Activated CD4-positive, alpha-beta T cell treated with anti-CD3 and anti-CD28 coated beads for 36 hours (primary cell): ENCODE results near the gene PSTPIP2. TPM values are rescaled to one million over a fixed set of nuclear protein-coding genes. Genes with fewer than 3 reads are reported as not detected.
"Not testable (repeated sequence)": the region's sequence is repeated elsewhere in the genome, so short reads cannot be mapped to it uniquely, and the experiment has no call there.

ENCODE experiments used
- ATAC-seq: fragments of 200-7000 bp; cut with Tn5 transposase; one replicate; pipeline ENCODE4 v1.10.0; 2021; ENCODE audit warnings: mild to moderate bottlenecking, moderate library complexity
- CTCF ChIA-PET: fragments of 350-600 bp; sonication (Branson Sonifier 250); formaldehyde crosslinking; loops from one replicate; lab custom pipeline; 2021; ENCODE audit warnings: antibody characterized with exemption; lab: Charles Lee
- POLR2A ChIA-PET: fragments of 350-600 bp; sonication (Branson Sonifier 250); formaldehyde crosslinking; loops from one replicate; lab custom pipeline; 2021; ENCODE audit warnings: antibody characterized with exemption, inconsistent platforms; lab: Charles Lee
- DNase-seq: peaks from one replicate; pipeline ENCODE4 v3.0.0-alpha.2; 2020
- H3K27ac Mint-ChIP-seq: one replicate; pipeline ENCODE4 v1.8.0; 2021; ENCODE audit warnings: mixed read lengths
- H3K27me3 Mint-ChIP-seq: one replicate; pipeline ENCODE4 v1.8.0; 2021; ENCODE audit warnings: mixed read lengths
- H3K36me3 Mint-ChIP-seq: one replicate; pipeline ENCODE4 v1.8.0; 2021; ENCODE audit warnings: low read depth, mixed read lengths
- H3K4me1 Mint-ChIP-seq: one replicate; pipeline ENCODE4 v1.8.0; 2021; ENCODE audit warnings: mixed read lengths
- H3K4me3 Mint-ChIP-seq: one replicate; pipeline ENCODE4 v1.8.0; 2021; ENCODE audit warnings: mild to moderate bottlenecking, moderate library complexity, mixed read lengths
- H3K9me3 Mint-ChIP-seq: one replicate; pipeline ENCODE4 v1.8.0; 2021; ENCODE audit warnings: low read depth, mixed read lengths
- intact Hi-C, 2 experiments: fragments of 100-400 bp; cut with DNase I in 1 of 2; cut with micrococcal nuclease in 1 of 2; formaldehyde crosslinking; loops; one replicate each; pipeline versions ENCODE4 v1.14.2 to v1.15.1; 2022 to 2024; cut with DNase I, micrococcal nuclease
- total RNA-seq, 2 experiments: library from RNA; stranded (reverse); gene quantifications; one replicate each; pipeline ENCODE4 v1.2.3, GENCODE V29; 2021

Gene PSTPIP2
- total RNA-seq, 2 experiments from 2014 or later = 11.5 to 15.3 TPM

- H3K4me1 Mint-ChIP-seq = peaks cover 40% of the 10 kb centered on the region
- intact Hi-C loops = loop anchor here in 1 of 2 experiments (5.0 kb wide), 1 partner anchor 43 kb away; no protein-coding TSS in a partner anchor
- H3K9me3 Mint-ChIP-seq = no peaks in the 10 kb centered on the region
- peak overlapping the region; percentile 41 for H3K27ac Mint-ChIP-seq
- no peaks in the 10 kb centered on the region for H3K27me3 Mint-ChIP-seq
- DNase-seq = peak; percentile 12
- ChIA-PET CTCF (interaction anchor here (0.6 to 2.3 kb wide), 7 partner anchors 18 to 434 kb away, joined by 3 to 6 read pairs (median 3); no protein-coding TSS in a partner anchor), POLR2A (no interaction called here)
- H3K4me3 Mint-ChIP-seq = peak overlapping the region; percentile 8
- H3K36me3 Mint-ChIP-seq = no peaks in the 10 kb centered on the region
- peak; percentile 74 for ATAC-seq
These were observed 16.9 kb downstream of the PSTPIP2 start for GRCh38 chr18:46054956-46055837.

GRCh38 chr18:46053368-46054095 lies 18.5 kb downstream of the PSTPIP2 start:
- peak; percentile 55 for ATAC-seq
- ChIA-PET CTCF (interaction anchor here (0.7 to 2.3 kb wide), 4 partner anchors 10 to 20 kb away, joined by 3 to 6 read pairs (median 4); no protein-coding TSS in a partner anchor), POLR2A (interaction anchor here (0.5 kb wide), 1 partner anchor 22 kb away, joined by 3 read pairs; no protein-coding TSS in a partner anchor)
- Mint-ChIP-seq H3K4me1 (peaks cover 40% of the 10 kb centered on the region), H3K36me3 (no peaks in the 10 kb centered on the region), H3K4me3 (no peak overlapping the region), H3K9me3 (no peaks in the 10 kb centered on the region), H3K27me3 (no peaks in the 10 kb centered on the region), H3K27ac (no peak overlapping the region)
- intact Hi-C loops = no loop called here
- no peak for DNase-seq

- Mint-ChIP-seq H3K9me3 (no peaks in the 10 kb centered on the region), H3K4me1 (peaks cover 40% of the 10 kb centered on the region), H3K4me3 (no peak overlapping the region), H3K36me3 (no peaks in the 10 kb centered on the region), H3K27ac (no peak overlapping the region), H3K27me3 (no peaks in the 10 kb centered on the region)
- DNase-seq (no peak), ATAC-seq (no peak)
- POLR2A ChIA-PET = no interaction called here
- intact Hi-C loops = no loop called here
- CTCF ChIA-PET = interaction anchor here (1.0 to 1.5 kb wide), 3 partner anchors 22 to 388 kb away, joined by 3 to 4 read pairs (median 3); no protein-coding TSS in a partner anchor
These were observed 20.2 kb downstream of the PSTPIP2 start for GRCh38 chr18:46051731-46052461.

- POLR2A ChIA-PET = no interaction called here
- Mint-ChIP-seq H3K27ac (no peak overlapping the region), H3K4me1 (peaks cover 28% of the 10 kb centered on the region), H3K27me3 (no peaks in the 10 kb centered on the region), H3K9me3 (no peaks in the 10 kb centered on the region), H3K4me3 (no peak overlapping the region), H3K36me3 (no peaks in the 10 kb centered on the region)
- intact Hi-C loops = no loop called here
- ATAC-seq (no peak), DNase-seq (no peak)
- CTCF ChIA-PET = no interaction called here
These were observed 21.8 kb downstream of the PSTPIP2 start for GRCh38 chr18:46050268-46050667.

- Mint-ChIP-seq H3K9me3 (no peaks in the 10 kb centered on the region), H3K27ac (no peak overlapping the region), H3K27me3 (no peaks in the 10 kb centered on the region), H3K36me3 (no peaks in the 10 kb centered on the region), H3K4me3 (no peak overlapping the region), H3K4me1 (peaks cover 17% of the 10 kb centered on the region)
- CTCF ChIA-PET = interaction anchor here (1.0 kb wide), 1 partner anchor 77 kb away, joined by 4 read pairs; no protein-coding TSS in a partner anchor
- POLR2A ChIA-PET = no interaction called here
- ATAC-seq = no peak
- no peak for DNase-seq
- intact Hi-C loops = no loop called here
These were observed 23.4 kb downstream of the PSTPIP2 start for GRCh38 chr18:46048641-46049040.

- peaks cover 21% of the 10 kb centered on the region for H3K4me1 Mint-ChIP-seq
- H3K27me3 Mint-ChIP-seq, DNase-seq, H3K4me3 Mint-ChIP-seq, H3K9me3 Mint-ChIP-seq, H3K27ac Mint-ChIP-seq, CTCF ChIA-PET, ATAC-seq, H3K36me3 Mint-ChIP-seq, POLR2A ChIA-PET, intact Hi-C loops: not testable (repeated sequence)
These were observed 24.7 kb downstream of the PSTPIP2 start for GRCh38 chr18:46047369-46047768.

GRCh38 chr18:46046688-46047087 lies 25.4 kb downstream of the PSTPIP2 start:
- Mint-ChIP-seq H3K4me1 (peaks cover 21% of the 10 kb centered on the region), H3K27me3 (no peaks in the 10 kb centered on the region), H3K36me3 (no peaks in the 10 kb centered on the region), H3K27ac (no peak overlapping the region), H3K9me3 (no peaks in the 10 kb centered on the region), H3K4me3 (no peak overlapping the region)
- intact Hi-C loops = no loop called here
- ATAC-seq (no peak), DNase-seq (no peak)
- ChIA-PET CTCF (no interaction called here), POLR2A (no interaction called here)

- H3K36me3 Mint-ChIP-seq = no peaks in the 10 kb centered on the region
- POLR2A ChIA-PET = no interaction called here
- H3K9me3 Mint-ChIP-seq = no peaks in the 10 kb centered on the region
- DNase-seq = no peak
- no peaks in the 10 kb centered on the region for H3K27me3 Mint-ChIP-seq
- peaks cover 22% of the 10 kb centered on the region for H3K4me1 Mint-ChIP-seq
- no peak overlapping the region for H3K4me3 Mint-ChIP-seq
- intact Hi-C loops = no loop called here
- ATAC-seq = no peak
- H3K27ac Mint-ChIP-seq = no peak overlapping the region
- CTCF ChIA-PET = interaction anchor here (1.0 kb wide), 1 partner anchor 28 kb away, joined by 3 read pairs; no protein-coding TSS in a partner anchor
These were observed 25.9 kb downstream of the PSTPIP2 start for GRCh38 chr18:46046126-46046525.

- no peak overlapping the region for H3K4me3 Mint-ChIP-seq
- H3K4me1 Mint-ChIP-seq = peaks cover 35% of the 10 kb centered on the region
- CTCF ChIA-PET = interaction anchor here (0.6 to 1.4 kb wide), 2 partner anchors 19 to 50 kb away, joined by 3 to 4 read pairs; no protein-coding TSS in a partner anchor
- peaks cover 6% of the 10 kb centered on the region for H3K36me3 Mint-ChIP-seq
- peak overlapping the region; percentile 76 for H3K27ac Mint-ChIP-seq
- peak; percentile 26 for DNase-seq
- H3K9me3 Mint-ChIP-seq = no peaks in the 10 kb centered on the region
- intact Hi-C loops = no loop called here
- no peaks in the 10 kb centered on the region for H3K27me3 Mint-ChIP-seq
- POLR2A ChIA-PET = no interaction called here
- ATAC-seq = peak; percentile 47
These were observed 29.4 kb downstream of the PSTPIP2 start for GRCh38 chr18:46042571-46043123.

- ATAC-seq (no peak), DNase-seq (no peak)
- Mint-ChIP-seq H3K4me1 (peaks cover 35% of the 10 kb centered on the region), H3K9me3 (no peaks in the 10 kb centered on the region), H3K27ac (peak overlapping the region; percentile 7), H3K4me3 (no peak overlapping the region), H3K36me3 (peaks cover 6% of the 10 kb centered on the region), H3K27me3 (no peaks in the 10 kb centered on the region)
- intact Hi-C loops = no loop called here
- POLR2A ChIA-PET = no interaction called here
- CTCF ChIA-PET = interaction anchor here (0.6 to 0.9 kb wide), 2 partner anchors 12 to 57 kb away, joined by 3 to 4 read pairs; no protein-coding TSS in a partner anchor
These were observed 31.3 kb downstream of the PSTPIP2 start for GRCh38 chr18:46040747-46041104.
